Tibial nerve (tissue), 4 donors: Measurements from ENCODE around the gene TRIM58.

ENCODE experiments used
- CTCF ChIP-seq, 5 experiments: fragments of 200-600 bp in 3 of 5; fragments of 450-650 bp in 2 of 5; sonication (generic) in 3 of 5; IDR thresholded peaks; one replicate each; pipeline ENCODE4 v1.5.1; 2016 to 2019; ENCODE audit warnings: antibody characterized with exemption in 5 of 5, mild to moderate bottlenecking in 3 of 5, moderate library complexity in 2 of 5
- EP300 ChIP-seq, 2 donors: sonication (generic); formaldehyde crosslinking; IDR thresholded peaks; one replicate each; pipeline ENCODE4 v1.6.1; 2017; ENCODE audit warnings: antibody characterized with exemption in 2 of 2, mild to moderate bottlenecking in 1 of 2
- POLR2A ChIP-seq, 2 donors: fragments of 450-650 bp; IDR thresholded peaks; one replicate each; pipeline ENCODE4 v1.6.1; 2017; ENCODE audit warnings: antibody characterized with exemption in 2 of 2, mild to moderate bottlenecking in 2 of 2, moderate library complexity in 2 of 2

DNA sequence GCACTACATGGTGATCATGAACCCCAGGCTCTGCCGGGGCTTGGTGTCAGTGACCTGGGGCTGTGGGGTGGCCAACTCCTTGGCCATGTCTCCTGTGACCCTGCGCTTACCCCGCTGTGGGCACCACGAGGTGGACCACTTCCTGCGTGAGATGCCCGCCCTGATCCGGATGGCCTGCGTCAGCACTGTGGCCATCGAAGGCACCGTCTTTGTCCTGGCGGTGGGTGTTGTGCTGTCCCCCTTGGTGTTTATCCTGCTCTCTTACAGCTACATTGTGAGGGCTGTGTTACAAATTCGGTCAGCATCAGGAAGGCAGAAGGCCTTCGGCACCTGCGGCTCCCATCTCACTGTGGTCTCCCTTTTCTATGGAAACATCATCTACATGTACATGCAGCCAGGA, 39.0 kb downstream of the TRIM58 start:
- TF ChIP-seq POLR2A (IDR thresholded peaks at IDR 0.05) = no peak
- no peak for TF ChIP-seq CTCF (IDR thresholded peaks at IDR 0.05)
- TF ChIP-seq EP300 (IDR thresholded peaks at IDR 0.05) = no peak
